NCI-H510A treated with DMSO at 0.1 percent for 48 hours (cell line): ENCODE data around the gene IL23R.

ENCODE experiments used
- DNase-seq: peaks from one replicate; lab custom pipeline; 2025; lab: John Stamatoyannopoulos, UW

IL23R gene

DNA sequence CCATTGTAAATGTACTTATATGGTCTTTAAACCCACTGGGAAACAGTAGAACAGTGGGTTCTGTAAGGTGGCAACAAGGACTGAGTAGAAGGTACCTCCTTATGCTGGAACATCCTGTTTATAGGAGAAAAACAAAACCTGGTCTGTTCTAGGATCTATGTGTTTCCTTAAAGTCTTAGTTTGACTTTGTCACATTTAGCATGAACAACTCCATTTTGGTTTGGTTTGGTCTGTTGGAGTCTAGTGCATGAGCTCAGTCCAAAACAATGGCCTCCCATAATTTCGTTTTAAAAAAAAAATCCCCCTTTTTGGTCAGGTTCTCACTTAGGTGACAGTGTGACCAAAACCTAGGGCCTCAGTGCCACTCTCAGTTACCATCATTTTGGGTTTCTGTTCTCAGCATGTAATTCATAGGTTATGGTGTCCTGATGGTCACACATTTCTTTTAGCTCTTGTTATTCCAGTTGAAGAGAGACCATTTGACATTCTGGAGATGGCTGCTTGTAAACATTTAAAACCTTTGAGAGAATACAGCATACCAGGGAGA, 75.0 kb downstream of the IL23R start:
- DNase-seq = no peak

DNA sequence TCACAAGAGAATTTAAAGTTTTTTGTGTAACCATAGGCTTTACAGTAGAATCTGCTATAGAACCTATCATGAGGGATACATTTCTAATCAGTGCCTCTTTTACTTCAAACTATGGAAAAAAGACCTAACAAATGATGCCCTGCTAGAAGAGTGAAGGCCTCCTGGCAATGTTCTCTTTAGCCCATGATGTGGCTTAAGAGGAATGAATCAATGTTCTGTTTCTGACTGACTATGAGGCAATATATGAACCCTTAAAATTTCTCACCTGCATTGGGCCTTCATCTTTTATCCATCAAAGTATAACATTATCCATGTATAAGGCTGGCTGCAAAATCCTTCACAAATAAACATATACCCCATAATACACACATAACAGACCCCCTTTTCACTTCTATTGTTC, 75.8 kb downstream of the IL23R start:
- no peak for DNase-seq

DNA sequence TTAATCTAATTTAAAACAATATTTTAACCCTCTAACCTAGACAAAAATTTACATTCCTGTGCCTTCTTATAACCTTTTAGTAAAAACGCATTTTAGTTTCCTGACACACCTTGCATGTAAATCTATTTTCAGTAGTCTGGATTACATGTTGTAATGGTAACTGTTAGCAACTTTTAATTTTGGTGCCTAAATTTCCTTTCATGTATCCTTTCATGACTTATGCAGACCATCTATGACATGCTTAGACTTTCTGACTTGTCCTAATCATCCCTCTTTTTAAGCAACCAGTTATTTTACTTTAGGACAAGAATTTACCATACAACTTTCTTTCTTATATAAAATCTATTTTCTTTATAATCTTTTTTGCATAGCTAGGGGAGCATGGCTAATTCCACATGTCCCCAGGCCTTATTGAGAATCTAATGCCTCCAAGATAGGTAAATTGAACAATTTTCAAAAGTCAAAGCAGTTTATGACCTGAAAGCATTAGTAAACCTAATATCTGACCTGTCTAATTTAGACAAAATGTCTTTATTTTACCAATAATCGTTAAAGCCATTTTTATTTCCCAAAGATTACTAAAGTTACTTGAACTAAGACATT, 83.9 kb downstream of the IL23R start:
- DNase-seq = no peak

DNA sequence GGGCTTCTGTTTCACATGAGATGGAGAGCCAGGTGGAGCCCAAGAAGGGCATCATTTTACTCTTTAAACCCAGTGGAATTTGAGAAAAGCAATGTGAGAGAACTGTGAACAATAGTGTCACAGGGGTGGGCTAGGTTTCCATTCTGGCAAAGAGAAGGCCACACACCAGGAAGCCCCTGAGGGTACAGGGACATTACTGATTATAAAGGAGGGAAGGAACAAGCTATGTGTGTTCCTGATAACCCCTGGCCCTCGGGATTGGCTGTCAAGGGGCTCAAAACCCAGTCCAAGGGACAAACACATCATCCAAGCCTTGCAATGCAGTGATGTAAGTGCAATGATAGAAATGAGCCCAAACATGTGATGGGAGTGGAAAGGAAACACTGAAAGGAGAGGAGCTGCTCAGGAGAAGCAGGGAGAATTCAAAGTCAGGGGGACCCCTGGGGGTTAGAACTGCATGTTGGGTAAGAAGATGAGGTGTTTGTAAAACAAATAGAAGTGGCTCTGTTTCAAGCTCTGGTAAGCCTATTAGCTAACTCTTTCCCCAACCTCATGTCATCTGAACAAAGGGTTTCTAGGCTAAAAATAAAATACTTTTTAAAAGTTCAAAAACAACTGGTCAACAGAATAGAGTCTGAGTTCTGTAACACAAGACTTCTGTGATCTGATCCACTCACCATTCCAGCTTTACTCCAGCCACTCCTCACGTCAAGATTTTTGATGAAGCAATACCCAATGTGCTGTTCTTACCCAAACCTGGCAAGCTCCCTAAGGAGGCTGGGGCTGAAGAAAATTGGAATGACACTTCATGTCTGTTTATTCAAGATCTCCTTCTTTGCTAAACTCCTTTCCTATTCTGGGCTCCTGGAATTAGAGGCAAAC, 90.3 kb downstream of the IL23R start:
- DNase-seq = no peak

DNA sequence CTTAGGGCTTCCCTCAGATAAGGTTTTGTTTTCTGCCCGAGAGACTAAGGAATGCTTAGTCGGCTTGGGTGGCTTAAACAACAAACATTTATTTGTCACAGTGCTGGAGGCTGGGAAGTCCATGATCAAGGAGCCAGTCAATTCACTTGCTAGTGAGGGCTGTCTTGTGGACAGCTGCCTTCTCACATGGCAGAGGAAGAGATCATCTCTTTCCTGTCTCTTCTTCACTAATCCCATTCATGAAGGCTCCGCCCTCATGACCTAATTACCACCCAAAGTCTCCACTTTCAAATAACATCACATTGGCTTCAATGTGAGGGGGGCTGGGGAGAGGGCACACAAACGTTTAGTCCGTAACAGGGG, 90.9 kb downstream of the IL23R start:
- DNase-seq = no peak

DNA sequence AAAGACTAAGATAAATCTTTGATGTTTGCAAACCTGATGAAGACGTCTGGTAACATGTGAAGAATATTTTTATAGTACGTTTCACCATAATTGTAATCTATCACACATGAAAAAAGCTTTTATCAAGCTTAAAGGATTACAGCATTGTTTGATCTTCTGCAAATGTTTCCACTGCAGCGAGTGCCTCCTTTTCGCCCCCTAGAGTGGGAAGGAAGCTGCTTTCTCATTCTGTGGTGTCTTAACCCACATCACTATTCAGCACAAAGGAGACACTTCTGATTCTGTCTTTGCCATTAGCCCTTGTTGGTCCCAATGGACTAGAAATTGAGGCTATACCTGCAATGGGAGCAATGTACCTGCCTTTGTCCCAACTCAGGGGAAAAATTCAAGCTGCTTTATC, 95.4 kb downstream of the IL23R start:
- no peak for DNase-seq

DNA sequence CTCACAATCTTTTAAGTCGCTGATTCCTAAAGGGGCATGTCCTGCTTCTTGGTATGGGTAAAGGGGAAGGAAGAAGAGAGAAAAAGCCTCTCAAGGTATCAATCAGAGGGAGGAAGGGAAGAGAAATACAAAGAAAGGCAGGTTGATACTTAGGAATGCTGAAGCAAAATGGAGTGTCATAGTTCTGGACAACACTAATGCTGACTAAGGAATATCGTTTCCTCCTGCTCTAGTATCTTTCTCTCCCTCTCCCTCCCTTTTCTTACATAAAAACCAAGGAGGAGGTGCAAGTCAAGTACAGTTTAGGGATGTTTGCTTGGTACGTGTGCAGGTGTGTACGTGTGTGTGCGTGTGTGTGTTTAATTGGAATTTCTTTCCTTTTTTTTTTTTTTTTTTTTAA, 96.5 kb downstream of the IL23R start:
- no peak for DNase-seq

DNA sequence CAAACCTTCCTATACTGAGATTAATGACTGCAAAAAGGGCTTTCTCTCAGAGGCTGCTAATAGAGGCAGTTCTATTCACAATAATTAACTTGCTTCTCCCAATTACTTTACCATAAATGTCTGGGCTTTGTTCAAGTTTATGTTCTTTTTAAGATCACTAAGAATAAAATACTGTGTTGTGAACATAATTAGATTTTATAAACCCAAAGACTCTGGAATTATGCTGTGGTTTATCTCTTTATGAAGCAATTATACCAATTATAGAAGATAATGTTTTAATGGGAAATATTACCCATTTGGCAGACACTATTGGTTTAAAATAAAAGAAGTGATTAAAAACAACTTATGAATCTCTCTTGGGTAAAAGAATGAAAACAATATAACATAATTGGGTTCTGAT, 97.9 kb downstream of the IL23R start:
- no peak for DNase-seq

DNA sequence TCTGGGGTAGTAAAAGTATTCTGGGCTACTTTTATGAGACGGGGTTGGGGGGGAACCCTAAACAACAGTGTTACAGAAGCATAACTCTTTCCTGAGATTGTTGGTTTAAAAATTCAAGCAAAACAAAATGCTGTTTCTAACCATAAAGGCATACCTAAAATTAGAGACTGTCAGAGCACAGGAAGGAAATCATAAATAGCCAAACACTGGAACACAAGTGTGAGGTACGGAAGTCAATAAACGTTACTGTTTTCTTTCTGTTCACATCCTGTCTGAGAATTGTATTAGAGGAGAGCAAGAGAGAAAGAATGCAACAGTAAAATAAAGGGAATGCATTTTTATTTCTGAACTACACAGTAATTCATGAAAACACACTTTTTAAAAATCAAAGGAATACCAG, 98.6 kb downstream of the IL23R start:
- no peak for DNase-seq

DNA sequence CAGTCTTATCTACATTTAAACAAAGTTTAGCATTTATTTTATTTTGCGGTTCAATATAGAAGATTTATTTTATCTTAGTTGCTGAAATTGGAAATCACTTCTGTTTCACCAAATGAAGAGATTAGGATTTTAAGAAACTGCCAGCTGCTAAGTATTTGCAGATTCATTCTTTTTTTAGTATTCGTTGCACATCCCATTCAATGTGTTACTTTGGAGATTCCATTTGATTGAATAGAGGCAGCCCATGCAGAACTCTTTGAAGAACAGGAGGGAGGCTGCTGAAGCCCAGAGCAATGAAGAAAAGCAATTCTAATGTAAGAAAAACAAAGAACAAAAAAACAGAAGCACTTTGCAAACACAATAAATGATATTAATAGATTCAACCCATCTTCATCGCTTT, 102.8 kb downstream of the IL23R start:
- DNase-seq = no peak

DNA sequence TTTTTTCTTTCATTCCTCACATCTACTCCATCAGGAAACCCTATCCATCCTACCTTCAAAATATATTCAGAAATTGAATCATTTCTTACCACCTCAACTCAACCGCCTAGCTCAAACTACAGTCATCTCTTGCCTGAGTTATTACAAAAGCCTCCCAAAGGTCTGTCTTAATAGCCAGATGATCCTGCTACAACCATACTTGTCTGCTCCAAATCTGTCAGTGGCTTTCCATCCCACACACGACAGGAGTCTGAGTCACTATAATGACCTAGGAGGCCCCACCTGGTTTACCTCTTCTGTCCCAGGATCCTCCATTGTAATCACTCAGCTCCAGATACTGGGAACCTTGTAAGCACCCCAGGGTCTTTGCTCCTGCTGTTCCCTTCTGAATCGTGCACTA, 104.3 kb downstream of the IL23R start:
- no peak for DNase-seq

DNA sequence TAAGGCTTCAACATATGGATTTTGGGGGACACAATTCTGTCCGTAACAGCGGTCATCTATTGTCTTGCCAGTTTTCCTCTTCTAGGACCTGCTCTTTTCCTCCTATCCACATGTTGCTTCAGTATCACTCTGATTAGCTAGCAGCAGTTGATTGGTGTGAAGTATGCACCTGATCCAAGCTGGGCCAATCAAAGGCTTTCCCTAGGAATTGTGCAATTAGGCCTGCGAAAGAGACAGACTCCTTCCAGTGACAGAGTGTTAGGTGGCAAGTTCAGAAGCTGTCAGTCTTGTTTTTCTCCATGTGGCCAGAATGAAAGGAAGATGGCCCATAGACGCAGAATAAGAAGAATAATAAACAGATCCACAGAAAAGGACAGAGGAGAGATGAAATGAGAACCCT, 107.3 kb downstream of the IL23R start:
- no peak for DNase-seq

DNA sequence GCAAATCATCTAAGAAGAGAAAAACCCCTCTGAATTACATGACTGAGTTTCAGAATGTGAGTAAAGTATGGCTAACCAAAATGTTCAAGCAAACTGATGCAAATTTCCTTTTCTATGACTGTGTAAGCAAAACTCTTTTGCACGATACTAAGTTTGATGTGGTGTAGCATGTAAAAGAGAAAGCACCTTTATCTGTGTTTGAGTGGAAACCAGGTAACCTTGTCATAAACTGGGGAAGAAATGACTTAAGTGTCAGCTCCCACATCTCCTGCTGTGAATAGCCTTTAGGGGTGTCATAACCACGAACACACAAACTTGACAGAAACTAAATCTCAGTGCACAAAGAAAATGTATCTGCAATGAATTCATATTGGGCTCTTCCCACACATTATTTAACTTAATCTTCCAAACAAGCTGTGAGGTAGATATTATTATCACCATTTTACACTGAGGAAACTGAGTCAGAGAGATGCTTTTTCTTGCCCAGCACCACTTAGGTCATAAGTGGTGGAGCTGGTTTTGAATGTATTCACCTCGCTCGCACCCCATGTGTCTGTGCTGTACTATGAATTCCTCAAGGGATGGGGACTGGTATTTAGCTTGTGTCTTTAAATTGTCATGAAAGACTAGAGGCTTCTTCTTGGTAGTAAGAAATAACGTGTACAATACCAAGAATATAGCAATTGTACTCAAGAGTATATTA, 108.5 kb downstream of the IL23R start:
- DNase-seq = no peak

DNA sequence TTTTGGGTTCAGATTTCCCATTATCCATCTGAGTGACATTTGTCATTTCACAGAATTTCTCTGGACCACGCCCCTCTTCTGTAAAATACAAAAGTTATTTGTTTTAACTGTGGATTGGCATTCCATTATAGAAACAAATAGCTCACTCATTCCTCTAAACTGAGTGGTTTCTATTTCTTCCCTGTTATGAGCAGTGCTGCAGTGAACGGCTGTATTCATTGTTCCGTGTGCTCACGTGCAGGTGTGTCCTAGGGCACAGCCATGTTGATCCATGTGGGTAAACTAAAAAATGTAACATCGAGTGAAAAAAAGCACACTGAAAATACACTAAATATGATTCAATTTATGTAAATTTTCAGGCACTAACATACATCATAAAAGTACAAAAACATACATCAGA, 114.4 kb downstream of the IL23R start:
- no peak for DNase-seq

DNA sequence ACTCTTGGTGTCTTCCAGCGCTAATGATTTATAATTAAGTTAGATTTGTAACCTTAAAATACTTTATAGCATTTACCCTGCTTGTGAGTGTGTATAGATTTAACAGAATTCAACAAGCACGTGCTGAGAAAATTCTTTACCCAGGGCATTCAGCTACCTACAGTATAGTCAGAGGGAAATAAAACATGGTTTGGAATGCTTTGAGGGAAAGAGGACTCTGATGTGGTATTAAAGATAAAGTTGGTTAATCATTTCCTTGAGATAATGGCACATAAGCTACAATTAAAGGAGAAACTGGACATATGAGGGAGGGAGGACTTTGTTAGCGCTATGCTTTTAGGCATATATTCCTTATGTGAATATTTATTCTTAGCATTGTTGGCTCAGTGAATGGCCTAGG, 115.0 kb downstream of the IL23R start:
- no peak for DNase-seq

DNA sequence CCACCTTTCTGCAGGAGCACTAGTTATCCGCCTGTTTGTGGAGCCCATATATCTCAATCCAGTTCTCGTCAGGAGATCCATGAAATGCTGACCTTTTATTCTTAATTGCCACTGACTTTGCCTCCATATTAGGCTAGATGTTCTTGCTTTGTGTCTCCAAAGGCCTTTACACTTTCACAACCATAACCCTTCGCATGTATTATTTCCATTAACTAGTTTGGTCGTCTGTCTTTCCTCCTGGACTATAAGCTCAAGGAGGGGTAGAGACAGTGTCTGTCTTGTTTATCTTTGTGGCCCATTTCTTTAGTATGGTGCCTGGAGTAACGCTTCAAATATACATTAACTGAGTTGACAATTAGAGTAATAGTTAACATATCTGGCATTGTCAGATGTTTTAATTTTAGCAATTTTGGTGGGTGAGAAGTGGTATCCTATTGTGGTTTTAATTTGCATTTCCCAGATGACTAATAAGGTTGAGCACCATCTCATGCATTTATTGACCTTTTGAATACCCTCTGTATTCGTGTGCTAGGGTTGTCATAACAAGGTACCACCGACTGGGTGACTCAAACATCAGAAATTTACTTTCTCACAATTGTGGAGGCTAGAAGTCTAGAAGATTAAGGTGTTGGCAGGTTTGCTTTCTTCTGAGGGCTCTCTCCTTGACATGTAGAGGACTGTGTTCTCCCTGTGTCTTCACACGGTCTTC, 119.7 kb downstream of the IL23R start:
- no peak for DNase-seq

DNA sequence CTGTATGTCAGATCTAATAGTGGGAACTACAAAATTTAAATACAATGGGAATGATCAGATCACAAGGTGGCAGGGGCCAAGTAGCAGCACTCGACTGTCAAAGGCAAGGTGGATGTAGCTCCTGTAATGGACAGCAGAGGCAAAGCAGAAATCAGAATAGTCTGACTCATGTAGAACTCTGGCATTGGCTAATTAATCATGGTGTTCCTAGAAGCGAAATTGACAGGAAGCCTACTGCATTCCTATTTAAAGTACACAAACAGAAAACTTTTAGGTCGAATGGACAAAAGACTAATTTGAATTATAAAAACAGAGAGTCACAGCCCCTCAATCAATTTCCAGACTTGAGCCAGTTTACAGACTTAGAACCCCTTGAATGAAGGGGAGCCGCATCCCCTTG, 124.0 kb downstream of the IL23R start:
- no peak for DNase-seq

DNA sequence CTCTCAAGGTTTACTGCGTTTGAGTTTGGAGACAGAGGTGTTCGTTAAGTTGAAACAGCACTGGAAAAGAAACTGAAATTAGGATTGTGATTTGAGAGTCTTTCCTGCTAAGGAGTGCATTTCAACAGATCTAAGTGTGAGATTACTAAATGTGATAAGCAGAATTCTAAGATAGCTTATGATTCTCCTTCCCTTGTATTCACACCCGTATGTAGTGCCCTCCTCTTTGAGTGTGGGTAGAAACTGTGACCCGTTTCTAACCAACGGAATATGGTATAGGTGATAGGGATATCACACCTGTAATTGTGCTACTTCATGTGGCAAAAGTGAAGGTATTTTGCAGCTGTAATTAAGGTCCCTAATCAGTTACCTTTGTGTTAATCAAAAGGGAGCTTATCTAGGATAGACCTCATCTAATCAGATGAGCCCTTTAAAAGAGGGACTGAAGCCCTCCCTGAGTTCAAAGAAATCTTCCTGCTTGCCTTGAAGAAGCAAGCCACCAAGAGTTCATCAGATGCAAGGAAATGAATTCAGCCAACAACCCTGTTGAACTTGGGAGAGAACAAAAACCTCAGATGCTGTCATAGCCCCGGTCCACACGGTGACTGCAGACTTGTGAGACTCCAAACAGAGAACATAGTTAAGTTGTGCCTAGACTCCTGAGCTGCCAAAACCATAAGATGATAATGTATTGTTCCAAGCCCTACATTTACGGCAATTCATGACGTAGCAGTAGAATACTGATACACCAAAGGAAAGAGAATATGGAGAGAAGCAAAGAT, 128.8 kb downstream of the IL23R start:
- DNase-seq = no peak

DNA sequence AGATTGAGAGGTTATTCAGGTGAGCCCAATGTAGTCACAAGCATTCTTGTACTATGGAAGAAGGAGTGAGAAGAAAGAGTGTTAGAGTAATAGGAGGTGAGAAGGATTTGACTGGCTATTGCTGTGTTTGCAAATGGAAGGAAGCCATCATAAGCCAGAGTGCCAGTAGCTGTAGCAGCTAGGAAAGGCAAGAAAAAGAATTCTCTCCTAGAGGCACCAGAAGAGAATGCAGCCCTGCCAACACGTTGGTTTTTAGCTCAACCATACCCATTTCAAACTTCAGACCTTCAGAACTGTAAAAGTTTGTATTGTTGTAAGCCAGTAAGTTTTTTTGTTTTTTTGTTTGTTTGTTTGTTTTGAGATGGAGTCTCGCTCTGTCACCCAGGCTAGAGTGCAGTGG, 132.5 kb downstream of the IL23R start:
- no peak for DNase-seq

DNA sequence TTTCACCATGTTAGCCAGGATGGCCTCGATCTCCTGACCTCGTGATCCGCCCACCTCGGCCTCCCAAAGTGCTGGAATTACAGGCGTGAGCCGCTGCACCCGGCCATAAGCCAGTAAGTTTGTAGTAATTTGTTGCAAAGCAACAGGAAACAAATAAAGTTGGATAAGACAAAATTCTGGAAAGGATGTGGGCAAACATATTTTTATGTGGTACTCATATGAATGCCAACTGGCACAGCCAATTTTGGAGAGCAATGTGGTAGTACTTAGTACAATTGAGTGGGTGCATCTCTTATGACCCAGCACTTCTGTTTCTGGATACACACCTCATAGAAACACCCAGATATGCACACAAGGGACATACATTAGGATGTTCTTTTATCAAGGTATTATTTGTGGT, 133.0 kb downstream of the IL23R start:
- DNase-seq = no peak

DNA sequence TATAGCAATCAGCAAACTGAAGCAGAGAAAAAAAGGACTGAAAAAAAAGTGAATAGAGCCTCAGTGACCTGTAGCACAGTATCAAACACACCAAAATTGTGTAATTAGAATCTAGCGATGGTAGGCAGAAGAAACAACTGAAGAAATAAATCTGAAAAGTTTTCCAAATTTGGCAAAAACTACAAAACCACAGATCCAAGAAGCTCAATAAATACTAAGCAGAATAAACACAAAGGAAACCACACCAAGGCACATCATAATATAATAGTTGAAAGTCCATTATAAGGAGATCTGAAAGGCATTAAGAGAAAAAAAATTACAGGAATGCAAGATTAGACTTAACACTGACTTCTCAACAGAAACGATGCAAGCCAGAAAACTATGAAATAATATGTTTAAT, 134.3 kb downstream of the IL23R start:
- no peak for DNase-seq

DNA sequence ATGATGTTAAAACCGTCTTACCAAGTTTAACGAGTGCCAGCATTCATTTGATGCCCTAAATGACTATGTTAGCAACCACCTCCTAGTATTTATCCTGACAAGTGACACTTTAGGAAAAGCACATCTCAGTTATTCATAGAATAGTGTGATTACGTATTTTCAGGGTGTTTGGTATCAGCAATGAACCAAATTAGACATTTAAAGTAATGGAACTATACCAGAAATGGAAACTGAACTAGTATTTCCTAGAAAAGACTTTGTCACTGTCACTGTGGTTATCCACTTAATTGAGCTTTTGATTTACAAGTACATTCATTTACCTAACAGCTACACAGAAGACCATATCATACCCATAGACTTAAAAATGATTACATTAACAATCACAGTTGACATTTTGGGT, 137.8 kb downstream of the IL23R start:
- DNase-seq = no peak
